NCI-H748 treated with DMSO at 0.1 percent for 48 hours (cell line): Measurements from ENCODE around the gene ASPSCR1.

Source experiments
- DNase-seq: peaks from one replicate; lab custom pipeline; 2025; lab: John Stamatoyannopoulos, UW

ASPSCR1 gene

DNA sequence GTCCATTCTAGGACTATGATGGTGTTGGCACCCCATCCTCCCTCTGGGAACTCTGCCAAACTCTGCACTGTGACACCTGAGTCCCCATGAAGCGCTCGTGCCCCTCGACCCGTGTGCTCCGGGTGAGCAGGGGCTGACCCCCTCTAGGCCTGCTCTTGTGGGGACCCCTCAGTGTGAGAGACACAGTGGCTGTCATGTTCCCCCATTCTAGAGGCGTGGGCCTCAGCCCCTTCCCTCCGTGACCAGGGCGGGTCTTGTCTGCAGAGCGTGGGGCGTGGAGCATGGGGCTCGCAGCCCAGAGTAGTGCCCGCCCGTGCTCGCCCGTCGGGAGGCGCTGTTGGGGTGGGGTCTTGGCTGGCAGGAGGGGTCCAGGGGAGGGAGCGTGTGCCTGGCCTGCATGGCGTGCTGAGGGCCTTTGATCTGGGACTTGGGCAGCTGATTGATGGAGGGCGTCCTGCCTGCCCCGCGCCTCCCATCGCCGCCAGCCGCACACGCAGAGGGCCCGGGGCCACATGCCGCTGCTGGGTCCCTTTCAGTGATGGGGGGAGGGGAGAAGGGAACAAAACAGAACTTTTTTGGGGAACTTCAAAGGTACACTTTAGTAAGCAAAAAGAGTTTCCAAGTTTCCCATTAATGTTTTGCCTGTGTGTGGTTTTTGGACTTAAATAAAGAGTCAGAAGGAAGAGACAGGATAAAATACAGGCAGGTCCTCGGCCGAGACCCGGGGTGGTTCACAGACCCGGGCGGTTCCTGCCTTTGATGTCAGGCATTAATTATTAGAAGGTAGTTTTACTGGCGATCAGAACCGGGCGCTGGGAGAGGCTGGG lies 22.8 kb downstream of the ASPSCR1 start:
- no peak for DNase-seq

DNA sequence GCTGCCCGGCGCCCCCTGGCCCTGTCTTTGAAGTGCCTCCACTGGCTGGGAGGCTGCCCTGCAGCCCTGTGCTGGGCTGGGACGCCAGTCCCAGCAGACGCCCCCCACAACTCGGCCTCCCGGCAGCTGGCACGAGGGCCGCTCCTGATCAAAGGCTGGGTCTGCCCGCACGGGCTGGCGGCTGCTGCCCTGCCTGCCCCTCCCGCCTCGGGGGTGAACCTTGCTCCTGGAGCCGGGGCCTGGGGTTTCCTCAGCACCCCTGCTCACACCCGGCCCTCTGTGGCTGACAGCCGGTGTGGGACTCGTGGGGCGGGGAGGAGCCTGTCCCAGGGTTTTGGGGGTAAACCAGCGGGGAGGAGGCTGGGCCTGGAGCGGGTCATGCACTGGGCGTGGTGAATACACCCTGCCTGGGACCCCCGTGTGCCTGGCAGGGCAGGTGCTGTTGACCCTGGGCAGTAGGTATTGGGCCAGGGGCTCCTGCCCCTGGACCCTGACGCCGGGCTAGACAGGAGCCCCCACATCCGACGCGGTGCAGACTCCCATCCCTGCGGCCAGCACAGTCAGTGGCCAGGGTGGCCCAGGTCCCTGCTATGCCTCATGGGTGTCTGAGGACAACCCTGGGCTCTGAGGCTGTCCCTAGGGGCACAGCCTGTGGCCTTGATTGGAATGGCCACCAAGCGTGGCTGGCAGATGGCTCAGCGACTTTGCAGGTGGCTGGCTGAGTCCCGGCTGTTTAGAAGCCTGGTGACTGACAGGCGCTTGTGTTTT lies 23.6 kb downstream of the ASPSCR1 start:
- DNase-seq, result no peak

DNA sequence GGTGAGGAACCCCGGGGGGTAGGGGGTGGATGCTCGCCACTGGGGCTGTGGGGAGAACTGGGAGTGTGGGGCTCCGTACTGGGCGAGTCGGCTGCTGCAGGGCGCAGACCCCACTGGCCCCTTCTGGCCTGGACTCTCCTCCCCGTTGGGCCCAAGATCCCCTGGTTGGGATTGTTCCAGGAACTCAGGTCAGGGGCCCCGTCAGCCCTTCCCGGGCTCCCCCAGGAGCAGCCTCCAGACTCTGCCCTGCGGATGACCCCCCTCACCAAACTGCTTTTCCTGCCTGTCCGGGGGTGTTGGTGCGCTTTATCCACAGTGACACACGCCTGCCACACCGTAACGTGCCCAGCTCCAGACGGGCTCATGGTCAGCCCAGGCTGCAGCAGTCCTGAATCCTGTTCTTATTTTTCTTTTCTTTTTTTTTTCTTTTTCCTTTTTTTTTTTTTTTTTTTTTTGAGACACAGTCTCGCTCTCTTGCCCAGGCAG lies 24.2 kb downstream of the ASPSCR1 start:
- no peak for DNase-seq

- no peak for DNase-seq
These were observed 26.3 kb downstream of the ASPSCR1 start for GRCh38 chr17:82003411-82004381.

GRCh38 chr17:82004517-82005455 lies 27.4 kb downstream of the ASPSCR1 start:
- no peak for DNase-seq

DNA sequence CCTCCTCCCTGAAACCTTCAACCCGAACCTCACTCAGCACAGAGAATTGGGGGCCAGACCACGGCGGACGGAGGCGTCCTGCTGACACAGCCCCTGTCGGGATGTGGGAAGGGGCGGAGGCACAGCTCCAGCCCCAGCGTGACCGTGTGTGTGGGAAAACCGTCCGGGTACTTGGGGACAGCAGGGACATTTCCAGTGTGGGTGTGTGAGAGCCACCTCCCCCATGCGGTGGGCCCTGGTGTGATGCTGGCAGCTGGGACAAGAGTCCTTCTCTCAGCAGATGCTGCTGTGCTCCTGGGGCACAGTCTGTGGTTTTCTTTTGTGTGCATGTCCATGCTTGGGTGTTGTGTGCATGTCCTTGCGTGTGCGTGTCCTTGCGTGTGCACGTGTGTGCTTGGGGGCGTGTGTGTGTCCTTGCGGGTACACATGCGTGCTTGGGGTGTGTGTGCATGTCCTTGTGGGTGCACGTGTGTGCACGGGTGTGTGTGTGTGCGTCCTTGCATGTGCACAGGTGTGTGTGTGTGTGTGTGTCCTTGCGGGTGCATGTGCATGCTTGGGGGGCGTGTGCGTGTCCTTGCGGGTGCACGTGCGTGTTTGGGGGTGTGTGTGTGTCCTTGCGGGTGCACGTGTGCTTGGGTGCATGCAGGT lies 28.4 kb downstream of the ASPSCR1 start:
- no peak for DNase-seq

DNA sequence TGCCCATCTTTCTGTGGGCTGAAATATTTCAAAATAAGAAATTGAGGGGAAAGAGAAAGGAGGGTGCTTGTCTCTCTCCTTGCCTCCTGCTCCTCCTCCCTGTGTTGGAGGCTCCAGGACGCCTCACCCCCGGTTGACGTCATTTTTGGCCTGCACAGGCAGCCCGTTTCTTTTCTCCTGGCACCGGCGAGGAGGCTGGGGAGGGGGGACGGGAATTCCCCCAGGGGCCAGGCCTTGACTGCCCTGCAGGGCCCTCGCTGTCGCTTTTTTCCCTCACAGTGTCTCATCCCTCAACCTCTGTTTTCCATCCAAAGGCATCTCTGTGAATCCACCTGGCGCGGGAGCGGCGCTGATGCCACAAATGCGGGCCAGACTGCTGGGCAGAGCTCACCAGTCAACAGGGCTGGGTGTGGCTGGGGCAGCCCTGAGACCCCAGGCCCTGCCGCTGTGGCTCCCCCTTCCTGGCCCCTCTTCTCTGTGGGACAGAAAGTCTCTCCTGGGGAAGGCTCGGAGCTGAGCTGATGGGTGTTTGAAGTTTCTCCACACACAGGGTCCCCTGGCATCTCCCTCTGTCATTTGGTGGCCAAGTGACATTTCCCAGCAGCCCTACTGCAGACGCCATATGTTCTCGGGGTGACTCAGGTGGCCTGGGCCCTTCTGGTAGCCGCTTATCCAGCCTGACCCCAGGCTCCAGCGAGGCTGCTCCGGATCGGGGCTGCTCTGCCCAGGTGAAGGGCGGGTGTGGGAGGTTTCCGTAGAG lies 29.2 kb downstream of the ASPSCR1 start:
- no peak for DNase-seq

GRCh38 chr17:82007228-82007494 lies 29.7 kb downstream of the ASPSCR1 start:
- DNase-seq, result no peak

DNA sequence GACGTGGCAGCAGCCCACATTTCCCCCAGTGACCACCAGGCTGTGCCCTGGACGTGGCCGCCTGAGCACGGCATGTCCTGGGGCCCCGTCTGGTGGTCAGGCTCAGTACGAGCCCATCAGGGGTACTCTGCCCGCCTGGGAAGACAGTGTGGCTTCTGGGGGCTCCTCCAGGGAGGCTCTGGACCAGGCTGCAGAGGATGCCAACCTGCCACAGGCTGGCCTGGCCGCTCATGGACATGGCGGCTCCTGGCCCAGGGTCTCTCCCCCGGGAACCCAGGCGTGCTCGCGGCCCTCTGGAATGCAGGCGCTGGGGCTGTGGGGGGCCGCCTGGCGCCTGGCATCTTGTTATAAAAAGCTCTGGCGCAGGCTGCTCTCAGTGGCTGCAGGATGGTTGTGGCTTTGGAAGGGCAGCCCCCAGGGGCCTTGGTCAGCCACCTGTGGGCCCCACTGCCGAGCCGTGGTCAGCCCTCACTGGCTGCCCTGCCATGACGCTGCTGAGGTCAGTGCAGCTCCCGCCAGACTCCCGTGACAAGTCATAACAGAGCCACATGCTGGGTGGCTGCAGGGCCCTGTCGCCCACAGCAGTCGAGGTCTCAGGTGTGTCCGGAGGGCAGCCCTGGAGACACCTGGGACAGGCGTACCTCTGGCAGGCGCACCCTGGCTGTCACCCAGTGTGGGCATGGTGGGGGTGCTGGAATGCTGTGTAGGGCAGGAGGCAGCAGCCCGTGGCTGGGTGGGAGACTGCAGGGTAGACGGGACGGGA lies 30.2 kb downstream of the ASPSCR1 start:
- DNase-seq, result no peak

GRCh38 chr17:82008258-82008940 lies 31.0 kb downstream of the ASPSCR1 start:
- DNase-seq, result no peak

GRCh38 chr17:82008941-82009405 lies 31.5 kb downstream of the ASPSCR1 start:
- no peak for DNase-seq

DNA sequence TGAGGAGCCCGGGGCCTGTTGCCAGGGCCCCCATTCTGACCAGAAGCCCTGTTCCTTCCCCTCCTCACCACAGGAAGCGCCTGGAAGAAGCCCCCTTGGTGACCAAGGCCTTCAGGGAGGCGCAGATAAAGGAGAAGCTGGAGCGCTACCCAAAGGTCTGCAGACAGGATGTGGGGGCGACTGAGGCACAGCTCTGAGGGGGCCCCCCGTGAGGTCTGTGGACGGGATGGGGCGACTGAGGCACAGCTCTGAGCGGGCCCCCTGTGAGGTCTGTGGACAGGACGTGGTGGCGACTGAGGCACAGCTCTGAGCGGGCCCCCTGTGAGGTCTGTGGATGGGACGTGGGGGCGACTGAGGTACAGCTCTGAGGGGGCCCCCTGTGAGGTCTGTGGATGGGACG lies 32.0 kb downstream of the ASPSCR1 start:
- no peak for DNase-seq

DNA sequence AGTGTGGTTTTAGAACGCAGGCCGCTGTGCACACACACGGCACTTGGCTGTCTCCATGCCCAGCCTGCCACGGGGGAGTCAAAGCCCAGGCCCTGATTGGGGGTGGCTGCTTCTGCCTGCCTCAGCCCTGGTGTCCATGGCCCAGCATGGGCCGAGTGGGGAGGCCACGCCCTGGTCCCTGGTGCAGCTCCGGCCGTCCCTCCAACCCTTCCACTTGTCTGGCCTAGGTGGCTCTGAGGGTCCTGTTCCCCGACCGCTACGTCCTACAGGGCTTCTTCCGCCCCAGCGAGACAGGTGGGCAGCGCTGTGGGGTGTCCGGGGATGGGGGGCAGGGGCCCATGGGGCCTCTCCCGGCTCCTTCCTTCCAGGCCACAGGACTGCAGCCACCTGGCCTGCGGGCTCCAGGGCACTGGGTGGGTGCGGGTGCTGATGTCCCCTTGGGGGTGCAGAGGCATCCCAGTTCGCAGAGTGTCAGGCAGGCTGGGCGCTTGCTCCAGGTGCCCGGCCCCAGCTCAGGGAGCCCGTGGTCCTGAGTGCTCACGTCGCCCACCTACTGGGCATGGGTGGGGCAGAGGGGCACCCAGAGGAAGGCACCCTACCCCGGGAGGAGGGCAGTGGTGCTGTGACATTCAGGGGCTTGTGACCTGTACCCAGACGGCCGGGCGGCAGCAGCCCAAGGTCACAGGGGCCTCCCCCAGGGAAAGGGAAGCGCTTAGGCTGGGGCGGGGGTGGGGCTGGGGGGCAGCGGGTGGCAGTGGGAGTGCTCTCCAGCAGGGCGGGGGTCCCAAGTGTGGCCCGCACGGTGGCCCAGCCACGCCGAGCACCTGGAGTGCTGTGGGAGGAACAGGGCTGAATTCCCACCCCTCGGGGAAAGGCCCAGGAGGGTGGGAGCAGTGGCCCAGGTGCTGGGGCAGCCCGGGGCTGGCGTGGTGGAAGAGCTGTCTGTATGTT lies 33.4 kb downstream of the ASPSCR1 start:
- DNase-seq, result no peak

GRCh38 chr17:82011617-82012187 lies 34.3 kb downstream of the ASPSCR1 start:
- DNase-seq, result no peak

DNA sequence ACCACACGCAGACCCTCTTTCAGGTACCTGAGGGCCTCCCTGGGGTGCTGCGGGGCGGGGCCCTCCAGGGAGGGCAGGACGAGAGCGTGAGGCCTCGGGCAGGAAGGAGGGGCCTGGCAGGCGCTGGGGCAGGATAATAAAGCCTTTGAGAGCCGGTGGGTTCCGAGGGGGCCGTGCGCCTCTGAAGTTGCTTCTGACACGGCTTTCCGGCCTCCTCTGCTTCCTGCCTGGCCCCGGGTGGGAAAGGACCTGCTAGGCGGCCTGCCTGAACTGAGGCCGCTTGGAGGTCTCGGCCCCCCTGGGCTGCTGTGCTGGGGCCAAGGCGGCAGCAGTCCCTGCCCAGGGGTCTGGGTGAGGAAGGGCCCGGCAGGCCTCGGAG lies 34.8 kb downstream of the ASPSCR1 start:
- DNase-seq, result no peak

DNA sequence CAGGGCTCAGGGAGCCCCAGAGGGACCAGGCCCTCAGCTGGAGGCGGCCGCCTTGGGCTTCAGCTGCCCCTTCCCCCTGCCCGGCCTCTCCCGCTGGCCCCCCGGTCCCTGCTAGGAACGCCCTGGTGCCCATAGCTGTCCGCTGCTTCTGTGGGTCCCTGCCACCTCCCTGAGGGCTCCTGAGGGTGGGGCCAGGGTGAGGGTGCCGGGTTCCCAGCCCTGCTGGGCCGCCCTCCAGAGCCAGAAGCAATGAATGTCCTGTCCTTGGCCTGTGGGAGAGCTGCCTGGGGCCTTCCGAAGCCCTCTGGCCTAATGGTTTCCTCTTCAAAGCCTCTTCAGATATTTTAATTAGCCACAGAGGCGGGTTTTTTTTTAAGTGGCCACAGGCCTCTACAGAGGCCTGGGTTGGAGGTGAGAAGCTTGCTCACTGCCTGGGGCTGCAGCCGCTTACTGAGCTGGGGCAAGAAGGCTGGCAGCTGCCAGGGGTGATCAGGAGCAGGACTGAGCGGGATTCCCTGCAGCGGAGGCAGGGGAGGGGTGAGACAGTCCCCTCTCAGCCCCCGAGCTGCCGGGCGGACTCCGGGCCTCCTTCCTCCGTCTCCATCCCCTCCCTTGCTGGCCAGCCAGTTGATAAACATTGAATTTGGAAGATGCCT lies 35.3 kb downstream of the ASPSCR1 start:
- no peak for DNase-seq
